Endothelial cell (in vitro differentiated cells): ENCODE data around the gene USP6. TPM values are rescaled to one million over a fixed set of nuclear protein-coding genes. Genes with fewer than 3 reads are reported as not detected.

Experiments used
- DNase-seq: peaks from one replicate; pipeline ENCODE4 v3.0.0; 2021; ENCODE audit warnings: low spot score
- H3K27ac Mint-ChIP-seq: one replicate; pipeline ENCODE4 v1.8.0; 2021; ENCODE audit warnings: mixed read lengths, inconsistent platforms; ENCODE audit not compliant: unreplicated experiment
- H3K27me3 Mint-ChIP-seq: one replicate; pipeline ENCODE4 v1.8.0; 2021; ENCODE audit warnings: mild to moderate bottlenecking, moderate library complexity, mixed read lengths, inconsistent platforms; ENCODE audit not compliant: unreplicated experiment
- H3K36me3 Mint-ChIP-seq: one replicate; pipeline ENCODE4 v1.8.0; 2021; ENCODE audit warnings: mild to moderate bottlenecking, low read depth, mixed read lengths, inconsistent platforms; ENCODE audit not compliant: unreplicated experiment
- H3K4me1 Mint-ChIP-seq: one replicate; pipeline ENCODE4 v1.8.0; 2021; ENCODE audit warnings: mild to moderate bottlenecking, mixed read lengths, inconsistent platforms; ENCODE audit not compliant: unreplicated experiment
- H3K4me3 Mint-ChIP-seq: one replicate; pipeline ENCODE4 v1.8.0; 2021; ENCODE audit warnings: mild to moderate bottlenecking, mixed read lengths, inconsistent platforms; ENCODE audit not compliant: unreplicated experiment
- H3K9me3 Mint-ChIP-seq: one replicate; pipeline ENCODE4 v1.8.0; 2021; ENCODE audit warnings: mixed read lengths, inconsistent platforms; ENCODE audit not compliant: unreplicated experiment
- total RNA-seq: library from RNA; stranded (reverse); fragmentation: NEBNext Ultra II Directional; extraction: Animal tissue kit (Norgen Biotek cat#: 25700); gene quantifications from one replicate; pipeline ENCODE4 v1.2.1, GENCODE V29; 2021; ENCODE audit not compliant: unreplicated experiment
- TF ChIP-seq, protein P1 (sequence below): fragments of 200-600 bp; sonication (generic); IDR thresholded peaks from one replicate; pipeline ENCODE4 v1.5.0; 2021; ENCODE audit warnings: antibody characterized with exemption; ENCODE audit not compliant: unreplicated experiment

Gene USP6
- total RNA-seq, 1 donor from 2014 or later, result 5.6 TPM

DNA sequence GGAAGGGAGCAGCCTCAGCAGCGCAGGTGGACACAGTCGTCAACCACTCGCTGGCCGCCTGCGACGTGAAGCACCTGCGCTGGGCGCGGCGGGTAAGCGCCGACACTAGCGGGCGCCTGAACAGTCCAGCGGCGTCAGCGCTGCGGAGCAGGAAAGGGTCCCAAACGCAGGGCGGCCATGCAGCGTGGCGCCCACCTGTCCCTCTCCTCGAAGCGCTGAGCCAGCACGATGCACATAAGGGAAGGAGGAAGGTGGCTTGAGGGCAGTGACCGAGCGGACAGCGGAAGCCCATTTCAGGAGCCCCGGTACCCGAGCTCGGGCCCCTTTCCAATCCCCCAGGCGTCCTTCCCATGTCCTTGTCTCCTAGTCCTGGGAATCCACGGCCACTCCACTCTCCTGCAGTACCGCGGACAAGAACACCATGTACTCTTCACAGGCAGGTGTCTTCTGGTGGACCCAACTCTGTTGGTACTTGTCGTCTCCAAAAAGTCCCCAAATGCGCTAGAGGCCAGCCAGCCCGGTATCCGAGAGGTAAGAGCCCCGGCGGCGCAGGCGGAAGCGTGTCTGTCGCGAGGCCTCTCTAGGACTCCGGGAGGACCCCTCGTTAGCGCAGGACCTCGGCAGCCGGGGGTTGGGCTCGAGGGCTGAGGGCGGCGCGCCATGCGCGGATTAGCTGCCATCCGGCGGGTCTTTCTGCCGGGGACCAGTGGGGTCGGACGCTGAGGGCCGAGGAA lies 18.6 kb upstream of the USP6 start:
- no peaks in the 10 kb centered on the region for H3K4me1 Mint-ChIP-seq
- H3K4me3 Mint-ChIP-seq, result peak overlapping the region; percentile 89
- peaks cover 20% of the 10 kb centered on the region for H3K9me3 Mint-ChIP-seq
- peaks cover 20% of the 10 kb centered on the region for H3K36me3 Mint-ChIP-seq
- TF ChIP-seq, protein P1, sequence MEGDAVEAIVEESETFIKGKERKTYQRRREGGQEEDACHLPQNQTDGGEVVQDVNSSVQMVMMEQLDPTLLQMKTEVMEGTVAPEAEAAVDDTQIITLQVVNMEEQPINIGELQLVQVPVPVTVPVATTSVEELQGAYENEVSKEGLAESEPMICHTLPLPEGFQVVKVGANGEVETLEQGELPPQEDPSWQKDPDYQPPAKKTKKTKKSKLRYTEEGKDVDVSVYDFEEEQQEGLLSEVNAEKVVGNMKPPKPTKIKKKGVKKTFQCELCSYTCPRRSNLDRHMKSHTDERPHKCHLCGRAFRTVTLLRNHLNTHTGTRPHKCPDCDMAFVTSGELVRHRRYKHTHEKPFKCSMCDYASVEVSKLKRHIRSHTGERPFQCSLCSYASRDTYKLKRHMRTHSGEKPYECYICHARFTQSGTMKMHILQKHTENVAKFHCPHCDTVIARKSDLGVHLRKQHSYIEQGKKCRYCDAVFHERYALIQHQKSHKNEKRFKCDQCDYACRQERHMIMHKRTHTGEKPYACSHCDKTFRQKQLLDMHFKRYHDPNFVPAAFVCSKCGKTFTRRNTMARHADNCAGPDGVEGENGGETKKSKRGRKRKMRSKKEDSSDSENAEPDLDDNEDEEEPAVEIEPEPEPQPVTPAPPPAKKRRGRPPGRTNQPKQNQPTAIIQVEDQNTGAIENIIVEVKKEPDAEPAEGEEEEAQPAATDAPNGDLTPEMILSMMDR, result no peak
- no peak overlapping the region for H3K27ac Mint-ChIP-seq
- H3K27me3 Mint-ChIP-seq, result peaks cover 8% of the 10 kb centered on the region
- peak; percentile 63 for DNase-seq

GRCh38 chr17:5099271-5099670 lies 16.6 kb upstream of the USP6 start:
- H3K27me3 Mint-ChIP-seq, result peaks cover 8% of the 10 kb centered on the region
- H3K27ac Mint-ChIP-seq, result no peak overlapping the region
- DNase-seq, result no peak
- no peaks in the 10 kb centered on the region for H3K4me1 Mint-ChIP-seq
- peaks cover 14% of the 10 kb centered on the region for H3K36me3 Mint-ChIP-seq
- H3K4me3 Mint-ChIP-seq, result no peak overlapping the region
- TF ChIP-seq, protein P1, result no peak
- H3K9me3 Mint-ChIP-seq, result peaks cover 14% of the 10 kb centered on the region

- H3K9me3 Mint-ChIP-seq, result peaks cover 7% of the 10 kb centered on the region
- peaks cover 13% of the 10 kb centered on the region for H3K36me3 Mint-ChIP-seq
Observed at GRCh38 chr17:5100832-5101231, 15.0 kb upstream of the USP6 start.

DNA sequence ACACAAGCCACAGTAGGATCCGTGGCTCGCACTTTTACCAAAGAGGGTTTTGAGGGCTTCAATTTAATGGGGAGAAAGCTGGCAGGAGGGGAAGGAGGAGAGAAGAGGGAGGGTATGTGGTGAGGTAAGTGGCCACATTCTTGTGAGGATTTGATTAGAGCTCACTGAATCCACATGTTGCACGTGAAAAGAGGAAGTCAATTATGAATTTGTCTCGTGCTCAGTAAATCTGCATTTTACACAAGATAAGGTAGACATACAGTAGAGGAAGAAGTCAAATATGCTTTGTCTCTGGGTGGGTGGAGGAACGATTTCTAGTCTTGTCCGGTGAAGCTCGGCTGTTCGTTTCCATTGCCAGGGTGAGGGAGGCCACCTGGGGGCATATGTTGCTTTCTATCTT lies 5.0 kb upstream of the USP6 start:
- Mint-ChIP-seq H3K27me3 (peaks cover 5% of the 10 kb centered on the region), H3K9me3 (no peaks in the 10 kb centered on the region), H3K27ac (peak overlapping the region; percentile 43), H3K4me3 (peak overlapping the region; percentile 93), H3K36me3 (peaks cover 43% of the 10 kb centered on the region), H3K4me1 (peaks cover 8% of the 10 kb centered on the region)
- DNase-seq, result no peak
- TF ChIP-seq, protein P1, result no peak

More at GRCh38 chr17:5100832-5101231, 15.0 kb upstream of the USP6 start:
- TF ChIP-seq, protein P1, result no peak
- no peaks in the 10 kb centered on the region for H3K4me1 Mint-ChIP-seq
- DNase-seq, result no peak
- H3K4me3 Mint-ChIP-seq, result no peak overlapping the region
- no peak overlapping the region for H3K27ac Mint-ChIP-seq
- peaks cover 10% of the 10 kb centered on the region for H3K27me3 Mint-ChIP-seq
